C4-2B (cell line): Measurements from ENCODE around the gene DOCK3.
"Not testable (repeated sequence)": the region's sequence is repeated elsewhere in the genome, so short reads cannot be mapped to it uniquely, and the experiment has no call there.

Experiments used
- H3K27ac ChIP-seq: fragments of 450-650 bp; 2 replicates; pipeline ENCODE4 v1.5.1; 2017
- ZFX ChIP-seq: fragments of 450-650 bp; IDR thresholded peaks from 2 replicates; pipeline ENCODE4 v1.6.1; 2017
- TF ChIP-seq, protein P1 (sequence below): fragments of 450-650 bp; conservative IDR thresholded peaks from 2 replicates; pipeline ENCODE4 v1.5.1; 2017; ENCODE audit warnings: mild to moderate bottlenecking

Gene DOCK3

DNA sequence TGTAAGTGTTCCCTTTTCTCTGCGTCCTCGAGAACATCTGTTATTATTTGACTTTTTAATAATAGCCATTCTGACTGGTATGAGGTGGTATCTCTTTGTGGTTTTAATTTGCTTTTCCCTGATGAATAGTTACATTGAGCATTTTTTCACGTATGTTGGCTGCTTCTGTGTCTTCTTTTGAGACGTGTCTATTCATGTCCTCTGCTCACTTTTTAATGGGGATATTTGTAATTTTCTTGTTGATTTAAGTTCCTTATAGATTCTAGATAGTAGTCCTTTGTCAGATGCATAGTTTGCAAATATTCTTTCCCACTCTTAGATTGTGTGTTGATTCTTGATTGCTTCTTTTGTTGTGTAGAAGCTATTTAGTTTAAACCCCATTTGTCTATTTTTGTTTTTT is 179.2 kb downstream of the DOCK3 start:
- H3K27ac ChIP-seq, result no peak overlapping the region
- TF ChIP-seq, protein P1, sequence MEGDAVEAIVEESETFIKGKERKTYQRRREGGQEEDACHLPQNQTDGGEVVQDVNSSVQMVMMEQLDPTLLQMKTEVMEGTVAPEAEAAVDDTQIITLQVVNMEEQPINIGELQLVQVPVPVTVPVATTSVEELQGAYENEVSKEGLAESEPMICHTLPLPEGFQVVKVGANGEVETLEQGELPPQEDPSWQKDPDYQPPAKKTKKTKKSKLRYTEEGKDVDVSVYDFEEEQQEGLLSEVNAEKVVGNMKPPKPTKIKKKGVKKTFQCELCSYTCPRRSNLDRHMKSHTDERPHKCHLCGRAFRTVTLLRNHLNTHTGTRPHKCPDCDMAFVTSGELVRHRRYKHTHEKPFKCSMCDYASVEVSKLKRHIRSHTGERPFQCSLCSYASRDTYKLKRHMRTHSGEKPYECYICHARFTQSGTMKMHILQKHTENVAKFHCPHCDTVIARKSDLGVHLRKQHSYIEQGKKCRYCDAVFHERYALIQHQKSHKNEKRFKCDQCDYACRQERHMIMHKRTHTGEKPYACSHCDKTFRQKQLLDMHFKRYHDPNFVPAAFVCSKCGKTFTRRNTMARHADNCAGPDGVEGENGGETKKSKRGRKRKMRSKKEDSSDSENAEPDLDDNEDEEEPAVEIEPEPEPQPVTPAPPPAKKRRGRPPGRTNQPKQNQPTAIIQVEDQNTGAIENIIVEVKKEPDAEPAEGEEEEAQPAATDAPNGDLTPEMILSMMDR, result no peak

DNA sequence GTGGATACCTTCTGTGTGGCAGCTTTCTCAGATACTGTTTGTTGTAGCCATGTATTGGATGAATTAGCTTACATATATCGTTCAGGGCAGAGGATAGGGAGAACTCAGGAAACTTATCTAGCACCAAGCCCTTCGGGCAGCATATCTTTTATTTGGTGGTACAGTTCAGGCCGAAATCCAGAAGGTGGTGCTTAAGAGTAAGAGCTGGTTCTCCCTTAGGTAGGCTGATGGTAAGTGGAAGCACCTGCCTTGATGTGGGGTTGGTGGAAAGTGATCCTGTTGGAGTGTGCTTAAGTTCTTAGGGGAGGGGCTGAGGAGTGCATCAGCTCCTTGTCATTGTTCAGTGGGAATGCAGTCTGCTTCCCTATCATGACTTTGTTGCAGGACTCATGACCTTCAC is 187.5 kb downstream of the DOCK3 start:
- H3K27ac ChIP-seq, result no peak overlapping the region
- no peak for TF ChIP-seq ZFX
- TF ChIP-seq, protein P1, result 0 out of 2 replicates have a peak, but pooled peaks have one; percentile 12

- H3K27ac ChIP-seq, result no peak overlapping the region
- TF ChIP-seq ZFX, result no peak
- TF ChIP-seq, protein P1, result no peak
These were observed 198.8 kb downstream of the DOCK3 start for GRCh38 chr3:50873376-50874157.

DNA sequence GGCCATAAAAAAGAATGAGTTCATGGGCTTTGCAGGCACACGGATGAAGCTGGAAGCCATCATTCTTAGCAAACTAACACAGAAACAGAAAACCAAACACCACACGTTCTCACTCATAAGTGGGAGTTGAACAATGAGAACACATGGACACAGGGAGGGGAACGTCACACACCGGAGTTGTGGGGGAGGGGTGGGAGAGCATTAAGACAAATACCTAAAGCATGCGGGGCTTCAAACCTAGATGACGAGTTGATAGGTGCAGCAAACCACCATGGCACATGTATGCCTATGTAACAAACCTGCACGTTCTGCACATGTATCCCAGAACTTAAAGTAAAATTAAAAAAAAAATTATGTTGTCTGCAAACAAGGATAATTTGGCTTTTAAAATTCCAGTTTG is 200.1 kb downstream of the DOCK3 start:
- H3K27ac ChIP-seq, result not testable (repeated sequence)

GRCh38 chr3:50876947-50877346 is 202.2 kb downstream of the DOCK3 start:
- no peak overlapping the region for H3K27ac ChIP-seq
- TF ChIP-seq, protein P1, result no peak
- no peak for TF ChIP-seq ZFX

DNA sequence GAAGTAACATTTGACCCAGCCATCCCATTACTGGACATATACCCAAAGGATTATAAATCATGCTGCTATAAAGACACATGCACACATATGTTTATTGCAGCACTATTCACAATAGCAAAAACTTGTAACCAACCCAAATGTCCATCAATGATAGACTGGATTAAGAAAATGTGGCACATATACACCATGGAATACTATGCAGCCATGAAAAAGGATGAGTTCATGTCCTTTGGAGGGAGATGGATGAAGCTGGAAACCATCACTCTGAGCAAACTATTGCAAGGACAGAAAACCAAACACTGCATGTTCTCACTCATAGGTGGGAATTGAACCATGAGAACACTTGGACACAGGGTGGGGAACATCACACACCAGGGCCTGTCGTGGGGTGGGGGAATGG is 208.0 kb downstream of the DOCK3 start:
- H3K27ac ChIP-seq, result not testable (repeated sequence)

DNA sequence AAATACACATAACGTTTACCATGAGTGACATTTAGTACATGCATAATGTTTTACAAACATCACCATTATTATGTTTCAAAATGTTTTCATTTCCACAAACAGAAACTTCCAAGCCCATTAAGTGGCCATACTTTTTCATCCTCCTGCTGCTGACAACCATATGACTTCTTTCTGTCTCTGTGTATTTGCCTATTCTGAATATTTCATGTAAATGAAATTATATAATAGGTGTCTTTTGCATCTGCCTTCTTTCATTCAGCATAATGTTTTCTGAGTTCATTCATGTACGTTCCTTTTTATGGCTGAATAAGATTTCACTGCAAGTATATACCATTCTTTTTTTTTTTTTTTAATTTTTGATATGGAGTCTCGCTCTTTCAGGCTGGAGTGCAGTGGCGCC is 209.0 kb downstream of the DOCK3 start:
- TF ChIP-seq, protein P1, result no peak
- TF ChIP-seq ZFX, result no peak
- no peak overlapping the region for H3K27ac ChIP-seq

DNA sequence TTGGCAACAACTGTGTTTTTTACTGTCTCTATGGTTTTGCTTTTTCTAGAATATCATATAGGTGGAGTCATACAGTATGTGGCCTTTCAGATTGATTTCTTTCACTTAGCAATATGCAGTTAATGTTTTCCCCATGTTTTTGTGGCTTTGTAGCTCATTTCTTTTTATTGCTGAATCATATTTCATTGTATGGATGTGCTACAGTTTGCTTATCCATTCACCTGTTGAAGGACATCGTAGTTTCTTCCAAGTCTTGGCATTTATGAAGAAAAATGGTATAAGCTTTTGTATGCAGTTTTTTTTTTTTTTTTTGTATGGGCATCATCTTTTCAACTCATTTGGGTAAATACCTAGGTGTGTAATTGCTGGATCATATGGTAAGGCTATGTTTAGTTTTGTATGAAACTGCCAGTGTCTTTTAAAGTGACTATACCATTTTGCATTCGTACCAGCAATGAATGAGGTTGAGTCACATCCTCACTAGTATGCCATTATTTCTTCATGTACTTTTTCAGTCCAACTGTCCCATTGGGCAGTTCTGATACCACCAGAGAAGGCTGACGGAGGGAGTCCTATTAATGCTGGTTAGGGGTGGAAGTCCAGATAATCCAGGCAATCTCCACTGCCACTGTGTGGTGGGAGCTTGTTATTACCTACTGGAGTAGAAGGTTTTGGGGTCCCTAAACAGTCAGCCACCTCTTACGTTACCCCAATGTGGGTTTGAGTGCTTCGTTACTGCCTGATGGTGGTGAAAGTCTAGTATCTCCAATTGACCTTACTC is 210.5 kb downstream of the DOCK3 start:
- no peak overlapping the region for H3K27ac ChIP-seq
- TF ChIP-seq, protein P1, result peak; percentile 15
- TF ChIP-seq ZFX, result no peak
